CD14-positive monocyte (primary cell): ENCODE measurements around the gene C3orf18. TPM values are rescaled to one million over a fixed set of nuclear protein-coding genes. Genes with fewer than 3 reads are reported as not detected.

ENCODE experiments used
- DNase-seq, 3 donors: peaks; one replicate each; pipeline ENCODE4 v3.0.0-alpha.2; 2011 to 2022
- H2AFZ ChIP-seq: 2 replicates; pipeline ENCODE4 v1.6.0; 2012; ENCODE audit warnings: mild to moderate bottlenecking, low read depth, low read length, inconsistent platforms; ENCODE audit not compliant: insufficient read depth, poor library complexity, severe bottlenecking
- H3K27ac ChIP-seq, 2 donors: 1 replicate in 1 of 2; 2 replicates in 1 of 2; pipeline ENCODE4 v1.5.1; 2012 to 2013; ENCODE audit warnings: low read length in 2 of 2, control low read depth in 1 of 2, inconsistent platforms in 1 of 2, low read depth in 1 of 2, mild to moderate bottlenecking in 1 of 2
- H3K27me3 ChIP-seq, 2 donors: one replicate each; pipeline versions ENCODE4 v1.6.0 to v1.6.1; 2011 to 2013; ENCODE audit warnings: low read length in 2 of 2; ENCODE audit not compliant: control insufficient read depth in 2 of 2, insufficient read depth in 2 of 2
- H3K36me3 ChIP-seq, 2 donors: replicated peaks in 1 of 2; 1 replicate in 1 of 2; 2 replicates in 1 of 2; pipeline versions ENCODE4 v1.5.1 to v1.6.1; 2012 to 2013; ENCODE audit warnings: low read length in 2 of 2, control low read depth in 1 of 2, inconsistent platforms in 1 of 2, mild to moderate bottlenecking in 1 of 2; ENCODE audit not compliant: insufficient read depth in 2 of 2, control insufficient read depth in 1 of 2
- H3K4me1 ChIP-seq, 2 donors: 1 replicate in 1 of 2; 2 replicates in 1 of 2; pipeline versions ENCODE4 v1.5.1 to v1.6.1; 2012 to 2013; ENCODE audit warnings: low read length in 2 of 2, control low read depth in 1 of 2, inconsistent platforms in 1 of 2, mild to moderate bottlenecking in 1 of 2, moderate library complexity in 1 of 2; ENCODE audit not compliant: insufficient read depth in 2 of 2, control insufficient read depth in 1 of 2
- H3K4me2 ChIP-seq: replicated peaks from 2 replicates; pipeline ENCODE3; 2012; ENCODE audit warnings: low read length, moderate library complexity, mild to moderate bottlenecking; ENCODE audit not compliant: poor library complexity, severe bottlenecking; ENCODE audit errors: extremely low read depth
- H3K4me3 ChIP-seq, 3 experiments: fragments of 200-600 bp in 1 of 3; sonication (generic) in 1 of 3; replicated peaks in 1 of 3; 1 replicate in 2 of 3; 2 replicates in 1 of 3; pipeline ENCODE4 v1.5.1; 2011 to 2013; ENCODE audit warnings: low read length in 3 of 3, mild to moderate bottlenecking in 3 of 3, control low read depth in 2 of 3, low read depth in 2 of 3, inconsistent platforms in 1 of 3, moderate library complexity in 1 of 3
- H3K79me2 ChIP-seq: 2 replicates; pipeline ENCODE4 v1.6.0; 2012; ENCODE audit warnings: mild to moderate bottlenecking, control low read depth, inconsistent platforms, low read length, moderate library complexity; ENCODE audit not compliant: insufficient read depth
- H3K9ac ChIP-seq: 2 replicates; pipeline ENCODE4 v1.6.0; 2017; ENCODE audit warnings: low read length, mild to moderate bottlenecking; ENCODE audit not compliant: insufficient read depth, poor library complexity, severe bottlenecking
- H3K9me3 ChIP-seq, 2 donors: replicated peaks in 1 of 2; 1 replicate in 1 of 2; 2 replicates in 1 of 2; pipeline versions ENCODE4 v1.5.1 to v1.6.1; 2012 to 2013; ENCODE audit warnings: low read length in 2 of 2, control low read depth in 1 of 2; ENCODE audit not compliant: control insufficient read depth in 1 of 2, insufficient read depth in 1 of 2
- H4K20me1 ChIP-seq: 2 replicates; pipeline ENCODE4 v1.6.0; 2012; ENCODE audit warnings: mild to moderate bottlenecking, low read length, control low read depth, moderate library complexity; ENCODE audit not compliant: insufficient read depth
- H3K27ac Mint-ChIP-seq, 7 donors: one replicate each; pipeline ENCODE4 v1.8.0; 2020; ENCODE audit warnings: mild to moderate bottlenecking in 7 of 7, mixed read lengths in 7 of 7, moderate library complexity in 6 of 7, inconsistent platforms in 2 of 7
- H3K27me3 Mint-ChIP-seq, 3 donors: one replicate each; pipeline ENCODE4 v1.8.0; 2021 to 2022; ENCODE audit warnings: low read depth in 3 of 3, mild to moderate bottlenecking in 3 of 3, mixed read lengths in 3 of 3, moderate library complexity in 3 of 3, inconsistent platforms in 1 of 3
- H3K36me3 Mint-ChIP-seq, 2 donors: one replicate each; pipeline ENCODE4 v1.8.0; 2020; ENCODE audit warnings: mixed read lengths in 2 of 2, inconsistent platforms in 1 of 2, mild to moderate bottlenecking in 1 of 2
- H3K4me1 Mint-ChIP-seq: one replicate; pipeline ENCODE4 v1.8.0; 2020; ENCODE audit warnings: mild to moderate bottlenecking, mixed read lengths
- H3K4me3 Mint-ChIP-seq, 2 donors: one replicate each; pipeline ENCODE4 v1.8.0; 2020; ENCODE audit warnings: mild to moderate bottlenecking in 2 of 2, mixed read lengths in 2 of 2, moderate library complexity in 1 of 2
- H3K9me3 Mint-ChIP-seq, 7 donors: one replicate each; pipeline ENCODE4 v1.8.0; 2020 to 2022; ENCODE audit warnings: mixed read lengths in 7 of 7, mild to moderate bottlenecking in 6 of 7, moderate library complexity in 6 of 7, inconsistent platforms in 2 of 7
- WGBS: methylation state at CpG from one replicate; pipeline ENCODE4 v1.1.5; 2013; ENCODE audit warnings: missing lambda C conversion rate; ENCODE audit not compliant: insufficient coverage; 5-methylcytosine and 5-hydroxymethylcytosine counted together
- intact Hi-C, 2 donors: fragments of 100-400 bp; cut with micrococcal nuclease; formaldehyde crosslinking; loops; one replicate each; pipeline versions ENCODE4 v1.15.0 to v1.15.1; 2023
- polyA plus RNA-seq, 3 donors: library from polyadenylated mRNA; depleted of rRNA in 1 of 3; unstranded in 2 of 3; stranded (reverse) in 1 of 3; fragments of 300-500 nt in 2 of 3; fragments of >200 nt in 1 of 3; fragmentation: Illumina TruSeq in 2 of 3; gene quantifications; 1 replicate in 2 of 3; 2 replicates in 1 of 3; pipeline ENCODE4 v1.2.3, GENCODE V29; 2012 to 2021
- TF ChIP-seq, protein P1 (sequence below): fragments of 200-600 bp; IDR thresholded peaks from one replicate; pipeline ENCODE4 v1.8.0; 2022; ENCODE audit warnings: antibody characterized with exemption, mild to moderate bottlenecking

The C3orf18 gene
- polyA plus RNA-seq, 3 donors, result 0.18 to 1.5 (median 0.76) TPM

DNA sequence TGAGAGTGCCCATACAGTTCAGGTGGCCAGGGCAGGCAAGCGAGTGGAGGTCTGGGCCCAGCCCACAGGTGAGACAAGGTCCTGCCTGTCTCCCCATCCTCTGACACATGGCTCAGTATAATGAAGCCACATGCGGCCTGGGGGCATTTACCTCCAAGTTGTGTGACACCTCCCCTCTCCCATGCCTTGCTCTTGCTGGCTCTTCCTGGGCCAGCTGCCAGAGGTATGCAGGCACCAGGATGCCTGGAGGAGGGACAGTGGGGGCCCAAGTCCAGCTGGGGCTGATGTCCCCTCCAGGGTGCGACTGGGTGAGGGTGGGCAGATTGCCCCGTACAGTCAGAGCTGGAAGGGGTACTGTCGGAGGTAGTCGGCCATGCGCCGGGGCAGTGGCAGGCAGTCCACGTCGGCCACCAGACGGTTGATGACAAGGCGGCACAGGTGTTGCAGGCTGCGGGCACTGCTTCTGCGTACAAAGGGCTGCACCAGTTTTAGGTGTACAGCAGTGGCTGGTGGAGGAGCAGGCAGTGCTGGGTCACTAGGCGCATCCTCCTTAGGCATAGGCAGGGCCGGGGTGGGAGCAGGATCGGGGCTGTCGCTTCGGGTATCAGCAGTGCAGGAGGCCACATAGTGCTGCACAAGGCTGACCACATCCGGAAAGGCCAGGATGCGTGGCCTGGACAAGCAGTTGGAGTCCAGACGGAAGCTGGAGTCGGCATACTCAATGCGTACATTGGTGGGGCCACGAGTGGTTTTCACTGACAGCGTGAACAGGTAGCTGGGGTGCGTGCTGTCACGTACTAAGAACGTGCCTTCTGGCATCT is 39.9 kb upstream of the C3orf18 start:
- Histone ChIP-seq H3K9me3 (no peaks in the 10 kb centered on the region), H2AFZ (no peak overlapping the region), H3K79me2 (peaks cover 87% of the 10 kb centered on the region), H3K4me2 (no peak overlapping the region), H3K4me3 (no peak overlapping the region), H3K36me3 (peaks cover 29 to 40% of the 10 kb centered on the region in 2 donors), H3K4me1 (peaks cover 85 to 97% of the 10 kb centered on the region in 2 donors), H3K27ac (peak overlapping the region in 1 of 2 donors; percentile 17), H3K9ac (no peak overlapping the region), H3K27me3 (no peaks in the 10 kb centered on the region), H4K20me1 (peaks cover 62% of the 10 kb centered on the region)
- Mint-ChIP-seq H3K4me1 (peaks cover 92% of the 10 kb centered on the region), H3K4me3 (no peak overlapping the region), H3K27ac (peak overlapping the region in 3 of 7 donors; percentile 35 to 60 (median 40)), H3K36me3 (peaks cover 59 to 66% of the 10 kb centered on the region in 2 donors), H3K27me3 (peaks cover 0 to 3% (median 0%) of the 10 kb centered on the region in 3 donors), H3K9me3 (no peaks in the 10 kb centered on the region)
- 87% methylated on average over 29 of the region's 29 CpGs for WGBS
- intact Hi-C loops, result loop anchor here in 1 of 2 donors (2.0 kb wide), 1 partner anchor 15 kb away; no protein-coding TSS in a partner anchor
- DNase-seq, result no peak
- TF ChIP-seq, protein P1, sequence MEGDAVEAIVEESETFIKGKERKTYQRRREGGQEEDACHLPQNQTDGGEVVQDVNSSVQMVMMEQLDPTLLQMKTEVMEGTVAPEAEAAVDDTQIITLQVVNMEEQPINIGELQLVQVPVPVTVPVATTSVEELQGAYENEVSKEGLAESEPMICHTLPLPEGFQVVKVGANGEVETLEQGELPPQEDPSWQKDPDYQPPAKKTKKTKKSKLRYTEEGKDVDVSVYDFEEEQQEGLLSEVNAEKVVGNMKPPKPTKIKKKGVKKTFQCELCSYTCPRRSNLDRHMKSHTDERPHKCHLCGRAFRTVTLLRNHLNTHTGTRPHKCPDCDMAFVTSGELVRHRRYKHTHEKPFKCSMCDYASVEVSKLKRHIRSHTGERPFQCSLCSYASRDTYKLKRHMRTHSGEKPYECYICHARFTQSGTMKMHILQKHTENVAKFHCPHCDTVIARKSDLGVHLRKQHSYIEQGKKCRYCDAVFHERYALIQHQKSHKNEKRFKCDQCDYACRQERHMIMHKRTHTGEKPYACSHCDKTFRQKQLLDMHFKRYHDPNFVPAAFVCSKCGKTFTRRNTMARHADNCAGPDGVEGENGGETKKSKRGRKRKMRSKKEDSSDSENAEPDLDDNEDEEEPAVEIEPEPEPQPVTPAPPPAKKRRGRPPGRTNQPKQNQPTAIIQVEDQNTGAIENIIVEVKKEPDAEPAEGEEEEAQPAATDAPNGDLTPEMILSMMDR, result no peak

DNA sequence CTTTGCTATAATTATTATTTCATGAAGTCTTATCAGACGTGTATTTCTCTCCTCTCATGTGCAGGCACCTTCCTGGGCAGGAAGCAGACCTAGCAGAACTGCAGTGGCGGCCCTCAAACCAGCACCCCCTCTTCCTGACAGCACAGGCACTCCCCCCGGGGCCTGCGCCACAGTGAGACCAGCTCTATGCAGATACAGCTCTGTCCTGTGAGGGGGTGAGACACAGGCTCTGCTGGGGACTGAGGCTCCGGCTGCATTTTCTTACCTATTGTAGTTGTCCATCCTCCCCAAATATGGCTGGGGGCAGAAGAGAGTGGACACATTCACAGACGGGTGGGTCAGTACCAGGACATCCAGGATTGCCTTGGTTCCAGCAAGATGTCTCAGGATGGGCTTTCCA is 39.0 kb upstream of the C3orf18 start:
- no peak overlapping the region for H3K4me3 Mint-ChIP-seq
- Histone ChIP-seq H3K27me3 (no peaks in the 10 kb centered on the region), H4K20me1 (peaks cover 62% of the 10 kb centered on the region), H3K79me2 (peaks cover 93% of the 10 kb centered on the region), H3K4me2 (no peak overlapping the region), H3K27ac (peak overlapping the region in 1 of 2 donors; percentile 17), H3K4me3 (no peak overlapping the region), H2AFZ (no peak overlapping the region), H3K9me3 (no peaks in the 10 kb centered on the region), H3K36me3 (peaks cover 29 to 40% of the 10 kb centered on the region in 2 donors), H3K4me1 (peaks cover 88 to 99% of the 10 kb centered on the region in 2 donors), H3K9ac (no peak overlapping the region)
- intact Hi-C loops, result no loop called here
- peaks cover 59 to 70% of the 10 kb centered on the region in 2 donors for H3K36me3 Mint-ChIP-seq
- WGBS, result no CpG with 5 or more reads among the region's 6 CpGs
- H3K27me3 Mint-ChIP-seq, result peaks cover 0 to 3% (median 0%) of the 10 kb centered on the region in 3 donors
- H3K9me3 Mint-ChIP-seq, result no peaks in the 10 kb centered on the region
- peak overlapping the region in 2 of 7 donors; percentile 3 to 26 for H3K27ac Mint-ChIP-seq
- TF ChIP-seq, protein P1, result no peak
- DNase-seq, result no peak
- H3K4me1 Mint-ChIP-seq, result peaks cover 94% of the 10 kb centered on the region
